Vagina (tissue), 2 donors: ENCODE measurements around the gene CBLL1.

Experiments
- POLR2AphosphoS5 ChIP-seq, 2 donors: sonication (generic); formaldehyde crosslinking; IDR thresholded peaks; one replicate each; pipeline ENCODE4 v1.9.0; 2017; ENCODE audit warnings: antibody characterized with exemption in 2 of 2, mild to moderate bottlenecking in 2 of 2, low read depth in 1 of 2; ENCODE audit not compliant: insufficient read depth in 1 of 2
- TF ChIP-seq, protein P1 (sequence below), 3 experiments: fragments of 450-650 bp in 2 of 3; fragments of 200-600 bp in 1 of 3; sonication (generic) in 1 of 3; IDR thresholded peaks; one replicate each; pipeline ENCODE4 v1.5.1; 2017 to 2019; ENCODE audit warnings: antibody characterized with exemption in 3 of 3, mild to moderate bottlenecking in 2 of 3, moderate library complexity in 2 of 3

- TF ChIP-seq, protein P1, sequence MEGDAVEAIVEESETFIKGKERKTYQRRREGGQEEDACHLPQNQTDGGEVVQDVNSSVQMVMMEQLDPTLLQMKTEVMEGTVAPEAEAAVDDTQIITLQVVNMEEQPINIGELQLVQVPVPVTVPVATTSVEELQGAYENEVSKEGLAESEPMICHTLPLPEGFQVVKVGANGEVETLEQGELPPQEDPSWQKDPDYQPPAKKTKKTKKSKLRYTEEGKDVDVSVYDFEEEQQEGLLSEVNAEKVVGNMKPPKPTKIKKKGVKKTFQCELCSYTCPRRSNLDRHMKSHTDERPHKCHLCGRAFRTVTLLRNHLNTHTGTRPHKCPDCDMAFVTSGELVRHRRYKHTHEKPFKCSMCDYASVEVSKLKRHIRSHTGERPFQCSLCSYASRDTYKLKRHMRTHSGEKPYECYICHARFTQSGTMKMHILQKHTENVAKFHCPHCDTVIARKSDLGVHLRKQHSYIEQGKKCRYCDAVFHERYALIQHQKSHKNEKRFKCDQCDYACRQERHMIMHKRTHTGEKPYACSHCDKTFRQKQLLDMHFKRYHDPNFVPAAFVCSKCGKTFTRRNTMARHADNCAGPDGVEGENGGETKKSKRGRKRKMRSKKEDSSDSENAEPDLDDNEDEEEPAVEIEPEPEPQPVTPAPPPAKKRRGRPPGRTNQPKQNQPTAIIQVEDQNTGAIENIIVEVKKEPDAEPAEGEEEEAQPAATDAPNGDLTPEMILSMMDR (IDR thresholded peaks at IDR 0.05), result no peak
- TF ChIP-seq POLR2AphosphoS5 (IDR thresholded peaks at IDR 0.05; ENCODE audit: insufficient read depth in 1 of 2, low read depth in 1 of 2), result no peak
These were observed 32.6 kb upstream of the CBLL1 start for GRCh38 chr7:107711301-107711700.
